Bronchial epithelial cell (primary cell): Measurements from ENCODE around the gene KLF7. TPM values are rescaled to one million over a fixed set of nuclear protein-coding genes. Genes with fewer than 3 reads are reported as not detected.

Experiments used
- DNase-seq: peaks from one replicate; pipeline ENCODE4 v3.0.0-alpha.2; 2010; ENCODE audit warnings: low read depth
- FAIRE-seq: peaks from 2 replicates; lab custom pipeline; 2011; peaks lifted over from hg19 to GRCh38; lab: Jason Lieb, UNC
- H3K27me3 ChIP-seq: 2 replicates; pipeline ENCODE4 v1.5.1; 2011; ENCODE audit warnings: low read length; ENCODE audit not compliant: control insufficient read depth, insufficient read depth
- H3K36me3 ChIP-seq: 2 replicates; pipeline ENCODE4 v1.5.1; 2011; ENCODE audit warnings: low read length; ENCODE audit not compliant: control insufficient read depth, insufficient read depth
- H3K4me3 ChIP-seq: 2 replicates; pipeline ENCODE4 v1.5.1; 2011; ENCODE audit warnings: mild to moderate bottlenecking, low read depth, low read length, control low read depth
- CTCF ChIP-seq: IDR thresholded peaks from 2 replicates; pipeline ENCODE4 v1.5.1; 2011; ENCODE audit warnings: mild to moderate bottlenecking, moderate library complexity, low read length, control low read depth, inconsistent platforms; ENCODE audit not compliant: insufficient read depth, severe bottlenecking
- total RNA-seq: library from RNA; depleted of rRNA; stranded (reverse); fragments of >200 nt; gene quantifications from 2 replicates; pipeline ENCODE4 v1.2.1, GENCODE V29; 2014

The KLF7 gene
- total RNA-seq, 1 donor from 2014 or later, result 40.5 TPM

GRCh38 chr2:207115715-207116364, 49.9 kb downstream of the KLF7 start:
- H3K27me3 ChIP-seq, result no peaks in the 10 kb centered on the region
- TF ChIP-seq CTCF, result no peak
- DNase-seq (no peak), FAIRE-seq (no peak)
- H3K36me3 ChIP-seq, result peaks cover 16% of the 10 kb centered on the region
- no peak overlapping the region for H3K4me3 ChIP-seq

- peaks cover 23% of the 10 kb centered on the region for H3K36me3 ChIP-seq
- FAIRE-seq (no peak), DNase-seq (peak; percentile 39)
- no peak for TF ChIP-seq CTCF
- H3K27me3 ChIP-seq, result no peaks in the 10 kb centered on the region
- no peak overlapping the region for H3K4me3 ChIP-seq
These were observed 52.3 kb downstream of the KLF7 start for GRCh38 chr2:207113414-207113813.

GRCh38 chr2:207112785-207113184, 53.0 kb downstream of the KLF7 start:
- no peak for TF ChIP-seq CTCF
- FAIRE-seq (no peak), DNase-seq (no peak)
- no peak overlapping the region for H3K4me3 ChIP-seq
- no peaks in the 10 kb centered on the region for H3K27me3 ChIP-seq
- H3K36me3 ChIP-seq, result peaks cover 20% of the 10 kb centered on the region

GRCh38 chr2:207112383-207112782, 53.4 kb downstream of the KLF7 start:
- peaks cover 24% of the 10 kb centered on the region for H3K36me3 ChIP-seq
- FAIRE-seq (no peak), DNase-seq (no peak)
- no peaks in the 10 kb centered on the region for H3K27me3 ChIP-seq
- TF ChIP-seq CTCF, result no peak
- H3K4me3 ChIP-seq, result no peak overlapping the region

- no peak for TF ChIP-seq CTCF
- peaks cover 29% of the 10 kb centered on the region for H3K36me3 ChIP-seq
- FAIRE-seq (no peak), DNase-seq (no peak)
- no peaks in the 10 kb centered on the region for H3K27me3 ChIP-seq
- H3K4me3 ChIP-seq, result no peak overlapping the region
These were observed 54.0 kb downstream of the KLF7 start for GRCh38 chr2:207111757-207112156.

GRCh38 chr2:207110715-207111114, 55.0 kb downstream of the KLF7 start:
- DNase-seq, result no peak
- Histone ChIP-seq H3K4me3 (no peak overlapping the region), H3K27me3 (no peaks in the 10 kb centered on the region), H3K36me3 (peaks cover 31% of the 10 kb centered on the region)
- no peak for FAIRE-seq
- TF ChIP-seq CTCF, result no peak
